Psoas muscle (tissue), 8 donors: ENCODE measurements around the gene ZNF526. TPM values are rescaled to one million over a fixed set of nuclear protein-coding genes. Genes with fewer than 3 reads are reported as not detected.

Source experiments
- ATAC-seq, 4 donors: fragments of 200-7000 bp; cut with Tn5 transposase; one replicate each; pipeline ENCODE4 v1.9.1; 2020; ENCODE audit warnings: moderate library complexity in 3 of 4, mild to moderate bottlenecking in 2 of 4
- DNase-seq, 2 donors: peaks; one replicate each; pipeline ENCODE4 v3.0.0-alpha.2; 2020
- H3K27ac ChIP-seq: fragments of 200-600 bp; one replicate; pipeline ENCODE4 v1.8.0; 2022
- H3K27me3 ChIP-seq, 3 donors: fragments of 200-600 bp in 1 of 3; one replicate each; pipeline versions ENCODE4 v1.6.1 to v1.8.0; 2013 to 2022; ENCODE audit warnings: low read length in 2 of 3, mild to moderate bottlenecking in 2 of 3, moderate library complexity in 1 of 3; ENCODE audit not compliant: insufficient read depth in 3 of 3
- H3K36me3 ChIP-seq, 2 donors: fragments of 200-600 bp in 1 of 2; one replicate each; pipeline versions ENCODE4 v1.6.1 to v1.8.0; 2013 to 2022; ENCODE audit warnings: low read depth in 1 of 2, mild to moderate bottlenecking in 1 of 2, moderate library complexity in 1 of 2; ENCODE audit not compliant: insufficient read depth in 1 of 2
- H3K4me1 ChIP-seq: fragments of 200-600 bp; one replicate; pipeline ENCODE4 v1.8.0; 2022
- H3K4me3 ChIP-seq: fragments of 200-600 bp; one replicate; pipeline ENCODE4 v1.8.0; 2022; ENCODE audit warnings: mild to moderate bottlenecking
- H3K9me3 ChIP-seq: fragments of 200-600 bp; one replicate; pipeline ENCODE4 v1.8.0; 2022
- CTCF ChIP-seq: fragments of 200-600 bp; IDR thresholded peaks from one replicate; pipeline ENCODE4 v1.8.0; 2022; ENCODE audit warnings: antibody characterized with exemption
- WGBS, 3 donors: extraction: QIAGEN DNeasy Blood & Tissue Kit; methylation state at CpG; one replicate each; pipeline versions ENCODE4 v1.1.6 to v1.1.7; 2013; 5-methylcytosine and 5-hydroxymethylcytosine counted together
- intact Hi-C, 2 donors: fragments of 100-400 bp; cut with DNase I; formaldehyde crosslinking; loops; one replicate each; pipeline versions ENCODE4 v1.11.0 to v1.14.2; 2022
- polyA plus RNA-seq, 3 donors: library from polyadenylated mRNA; stranded (reverse); fragments of 200-250 nt; gene quantifications; one replicate each; pipeline ENCODE4 v1.2.3, GENCODE V29; 2013
- total RNA-seq, 4 donors: library from RNA; stranded (reverse); fragmentation: NEBNext Ultra II Directional in 2 of 4; extraction: Animal tissue kit (Norgen Biotek cat#: 25700) in 2 of 4; gene quantifications; one replicate each; pipeline versions ENCODE4 v1.2.1 to v1.2.4, GENCODE V29; 2021 to 2023
- donor health status: healthy with polysubstance abuse.
- donor health status: DM: no; HTN: no; CAD: no; lungs with moderate emphysema.
- donor health status: Bipolar disorder and iron deficiency.
- donor health status: healthy.
- donor health status: DM: yes; HTN: yes; CAD: no.
- donor health status: DM: no; HTN: no; CAD: no.
- donor health status: DM: no; HTN: no; CAD: no.
- donor health status: DM: yes; HTN: yes; CAD: no.

ZNF526 gene
- total and polyA plus RNA-seq, 7 donors, result 3.4 to 7.9 (median 5.9) TPM

GRCh38 chr19:42272989-42273406 lies 52.9 kb downstream of the ZNF526 start:
- Histone ChIP-seq H3K36me3 (peaks cover 4 to 47% of the 10 kb centered on the region in 2 donors), H3K27me3 (no peaks in the 10 kb centered on the region), H3K27ac (no peak overlapping the region), H3K4me3 (no peak overlapping the region), H3K4me1 (peaks cover 57% of the 10 kb centered on the region), H3K9me3 (no peaks in the 10 kb centered on the region)
- no peak for TF ChIP-seq CTCF
- DNase-seq, result peak in 1 of 2 donors; percentile 56
- 93 to 95% (median 94%) methylated on average over 22 to 23 of the region's 23 CpGs for WGBS, 3 donors
- intact Hi-C loops, result no loop called here
- ATAC-seq, result no peak

GRCh38 chr19:42273407-42274064 lies 53.4 kb downstream of the ZNF526 start:
- Histone ChIP-seq H3K9me3 (no peaks in the 10 kb centered on the region), H3K4me3 (no peak overlapping the region), H3K36me3 (peaks cover 4 to 47% of the 10 kb centered on the region in 2 donors), H3K27ac (peak overlapping the region; percentile 5), H3K4me1 (peaks cover 62% of the 10 kb centered on the region), H3K27me3 (no peaks in the 10 kb centered on the region)
- no peak for TF ChIP-seq CTCF
- DNase-seq (no peak), ATAC-seq (no peak)
- intact Hi-C loops, result no loop called here
- WGBS, 3 donors, result 91 to 93% (median 91%) methylated on average over 37 to 43 of the region's 43 CpGs

- H3K36me3 ChIP-seq, result peaks cover 4 to 47% of the 10 kb centered on the region in 2 donors
- peak overlapping the region; percentile 30 for H3K27ac ChIP-seq
- 86 to 94% (median 86%) methylated on average over 20 to 22 of the region's 22 CpGs for WGBS, 3 donors
- no peaks in the 10 kb centered on the region for H3K27me3 ChIP-seq
- intact Hi-C loops, result no loop called here
- H3K9me3 ChIP-seq, result no peaks in the 10 kb centered on the region
- DNase-seq, result peak in 1 of 2 donors; percentile 13
- H3K4me3 ChIP-seq, result no peak overlapping the region
- peaks cover 68% of the 10 kb centered on the region for H3K4me1 ChIP-seq
- TF ChIP-seq CTCF, result no peak
- ATAC-seq, result no peak
Measured at GRCh38 chr19:42274065-42274682, 54.1 kb downstream of the ZNF526 start.

GRCh38 chr19:42275103-42275502 lies 55.0 kb downstream of the ZNF526 start:
- peak overlapping the region; percentile 9 for H3K27ac ChIP-seq
- no peaks in the 10 kb centered on the region for H3K9me3 ChIP-seq
- 44 to 68% (median 60%) methylated on average over 7 of the region's 7 CpGs for WGBS, 3 donors
- ATAC-seq (no peak), DNase-seq (no peak)
- peaks cover 72% of the 10 kb centered on the region for H3K4me1 ChIP-seq
- intact Hi-C loops, result no loop called here
- no peak for TF ChIP-seq CTCF
- peaks cover 4 to 47% of the 10 kb centered on the region in 2 donors for H3K36me3 ChIP-seq
- no peak overlapping the region for H3K4me3 ChIP-seq
- no peaks in the 10 kb centered on the region for H3K27me3 ChIP-seq
